Inflammatory macrophage treated with lipopolysaccharide for 4 hours (primary cell): Measurements from ENCODE around the gene MRPS15.

Source experiments
- DNase-seq: peaks from one replicate; pipeline ENCODE4 v3.0.0-alpha.2; 2020

MRPS15 gene

GRCh38 chr1:36456391-36456928 lies 7.7 kb downstream of the MRPS15 start:
- peak; percentile 13 for DNase-seq

GRCh38 chr1:36455386-36455785 lies 8.8 kb downstream of the MRPS15 start:
- no peak for DNase-seq

- no peak for DNase-seq
Observed at GRCh38 chr1:36453600-36454388, 10.4 kb downstream of the MRPS15 start.

GRCh38 chr1:36453051-36453450 lies 11.1 kb downstream of the MRPS15 start:
- DNase-seq, result no peak

GRCh38 chr1:36450919-36451305 lies 13.3 kb downstream of the MRPS15 start:
- no peak for DNase-seq

- DNase-seq, result peak; percentile 97
Observed at GRCh38 chr1:36450270-36450918, 13.8 kb downstream of the MRPS15 start, which contains the start of gene OSCP1. Gene OSCP1 (minus strand): TSS chr1:36450451. CDS start chr1:36450369, 82 bp downstream.

- DNase-seq, result no peak
Observed at GRCh38 chr1:36448530-36449056, 15.6 kb downstream of the MRPS15 start.

GRCh38 chr1:36447450-36447849 lies 16.7 kb downstream of the MRPS15 start:
- no peak for DNase-seq

GRCh38 chr1:36446746-36447145 lies 17.4 kb downstream of the MRPS15 start:
- peak; percentile 61 for DNase-seq

- peak; percentile 72 for DNase-seq
Observed at GRCh38 chr1:36446271-36446670, 17.9 kb downstream of the MRPS15 start.

- DNase-seq, result no peak
Observed at GRCh38 chr1:36443297-36443696, 20.9 kb downstream of the MRPS15 start.

GRCh38 chr1:36442337-36442736 lies 21.8 kb downstream of the MRPS15 start:
- DNase-seq, result no peak

GRCh38 chr1:36440646-36441045 lies 23.5 kb downstream of the MRPS15 start:
- no peak for DNase-seq

GRCh38 chr1:36440044-36440443 lies 24.1 kb downstream of the MRPS15 start:
- DNase-seq, result no peak

GRCh38 chr1:36438715-36439114 lies 25.5 kb downstream of the MRPS15 start:
- no peak for DNase-seq

- no peak for DNase-seq
Observed at GRCh38 chr1:36436821-36437220, 27.4 kb downstream of the MRPS15 start.

- no peak for DNase-seq
Observed at GRCh38 chr1:36433102-36433501, 31.1 kb downstream of the MRPS15 start.

- no peak for DNase-seq
Observed at GRCh38 chr1:36432616-36433015, 31.6 kb downstream of the MRPS15 start.

- no peak for DNase-seq
Observed at GRCh38 chr1:36425791-36426190, 38.4 kb downstream of the MRPS15 start.

- DNase-seq, result no peak
Observed at GRCh38 chr1:36421649-36422048, 42.5 kb downstream of the MRPS15 start.

GRCh38 chr1:36420836-36421317 lies 43.3 kb downstream of the MRPS15 start:
- DNase-seq, result peak; percentile 91

GRCh38 chr1:36420409-36420808 lies 43.8 kb downstream of the MRPS15 start:
- peak; percentile 3 for DNase-seq

- DNase-seq, result no peak
Observed at GRCh38 chr1:36419569-36419968, 44.6 kb downstream of the MRPS15 start.

- no peak for DNase-seq
Observed at GRCh38 chr1:36419140-36419539, 45.0 kb downstream of the MRPS15 start.
